Activated CD8-positive, alpha-beta memory T cell treated with anti-CD3 and anti-CD28 coated beads, Interleukin-2, amount 50 U/mL, for 24 hours (primary cell): ENCODE results near the gene BLOC1S1.

ENCODE experiments used
- DNase-seq: peaks from one replicate; pipeline ENCODE4 v3.0.0-alpha.2; 2020; ENCODE audit errors: extremely low read depth

BLOC1S1 gene

GRCh38 chr12:55694651-55695050 is 21.2 kb upstream of the BLOC1S1 start:
- no peak for DNase-seq

- no peak for DNase-seq
Measured at GRCh38 chr12:55695349-55695748, 20.5 kb upstream of the BLOC1S1 start.

- DNase-seq: no peak
Measured at GRCh38 chr12:55696141-55696540, 19.7 kb upstream of the BLOC1S1 start.

GRCh38 chr12:55696796-55697462 is 18.9 kb upstream of the BLOC1S1 start:
- DNase-seq: no peak

GRCh38 chr12:55697686-55698085 is 18.2 kb upstream of the BLOC1S1 start:
- DNase-seq: no peak

- DNase-seq: no peak
Measured at GRCh38 chr12:55698241-55698955, 17.4 kb upstream of the BLOC1S1 start.

- DNase-seq: no peak
Measured at GRCh38 chr12:55698965-55699364, 16.9 kb upstream of the BLOC1S1 start.

GRCh38 chr12:55699471-55700055 is 16.3 kb upstream of the BLOC1S1 start:
- DNase-seq: no peak

GRCh38 chr12:55700255-55701018 is 15.4 kb upstream of the BLOC1S1 start:
- DNase-seq: no peak

GRCh38 chr12:55702861-55703260 is 13.0 kb upstream of the BLOC1S1 start:
- no peak for DNase-seq

GRCh38 chr12:55703288-55703687 is 12.6 kb upstream of the BLOC1S1 start:
- DNase-seq: no peak

- no peak for DNase-seq
Measured at GRCh38 chr12:55703901-55704761, 11.7 kb upstream of the BLOC1S1 start.

GRCh38 chr12:55704824-55705718 is 10.8 kb upstream of the BLOC1S1 start:
- DNase-seq: no peak

GRCh38 chr12:55705782-55706402 is 10.0 kb upstream of the BLOC1S1 start:
- DNase-seq: no peak

- no peak for DNase-seq
Measured at GRCh38 chr12:55706568-55707218, 9.2 kb upstream of the BLOC1S1 start.

- no peak for DNase-seq
Measured at GRCh38 chr12:55707219-55707671, 8.6 kb upstream of the BLOC1S1 start.

GRCh38 chr12:55707841-55708694 is 7.8 kb upstream of the BLOC1S1 start, which contains the start of gene ITGA7:
Gene ITGA7 (minus strand): TSS chr12:55707904. CDS start chr12:55707682, 222 bp downstream.
- DNase-seq: no peak

- no peak for DNase-seq
Measured at GRCh38 chr12:55708695-55709233, 7.1 kb upstream of the BLOC1S1 start.
